HG02981 (cell line): ENCODE results near the gene RPL38.
A peak's percentile ranks its signal among the peaks of the same experiment; 100 is the strongest.

Experiments
- ATAC-seq: cut with Tn5 transposase; IDR thresholded peaks from one replicate; pipeline ENCODE4 v1.9.1; 2021; ENCODE audit warnings: mild to moderate bottlenecking, moderate library complexity; ENCODE audit not compliant: unreplicated experiment

Gene RPL38

DNA sequence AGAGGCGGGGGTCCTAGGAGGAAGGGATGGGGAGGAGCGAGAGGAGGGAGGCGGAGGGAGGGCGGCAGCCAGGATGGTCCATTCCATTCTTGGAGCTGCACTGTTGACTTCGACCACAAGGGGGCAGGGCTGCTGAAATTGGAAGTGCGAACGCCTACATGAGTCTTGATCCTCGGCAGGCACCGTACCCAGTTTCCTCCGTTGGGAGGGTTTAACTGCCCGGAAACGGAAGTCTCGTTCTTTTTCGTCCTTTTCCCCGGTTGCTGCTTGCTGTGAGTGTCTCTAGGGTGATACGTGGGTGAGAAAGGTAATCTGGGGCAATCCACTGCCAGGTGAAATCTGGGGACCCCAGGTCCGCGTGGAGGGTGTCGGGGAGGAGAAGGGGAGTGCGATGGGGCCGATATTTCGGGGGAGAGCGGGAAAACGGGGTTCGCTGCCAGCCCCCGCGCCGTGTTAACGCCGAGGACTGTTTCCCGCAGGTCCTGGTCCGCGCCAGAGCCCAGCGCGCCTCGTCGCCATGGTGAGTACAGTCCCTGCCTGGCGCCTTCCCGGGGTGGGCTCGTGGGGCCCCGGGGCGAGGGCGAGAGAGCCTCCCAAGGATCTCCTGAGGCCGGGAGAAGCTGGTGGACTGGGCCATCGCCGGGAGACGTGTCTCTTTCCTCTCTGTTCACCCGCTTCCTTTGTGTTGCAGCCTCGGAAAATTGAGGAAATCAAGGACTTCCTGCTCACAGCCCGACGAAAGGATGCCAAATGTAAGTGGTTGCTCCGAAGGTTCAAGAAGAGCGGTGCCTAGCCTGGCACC is at the start of gene RPL38:
TSS of gene RPL38 (plus strand) at position 240 of the 802 bp plus-strand sequence. CDS start at position 518, 278 bp downstream.
- ATAC-seq = peak; percentile 59

DNA sequence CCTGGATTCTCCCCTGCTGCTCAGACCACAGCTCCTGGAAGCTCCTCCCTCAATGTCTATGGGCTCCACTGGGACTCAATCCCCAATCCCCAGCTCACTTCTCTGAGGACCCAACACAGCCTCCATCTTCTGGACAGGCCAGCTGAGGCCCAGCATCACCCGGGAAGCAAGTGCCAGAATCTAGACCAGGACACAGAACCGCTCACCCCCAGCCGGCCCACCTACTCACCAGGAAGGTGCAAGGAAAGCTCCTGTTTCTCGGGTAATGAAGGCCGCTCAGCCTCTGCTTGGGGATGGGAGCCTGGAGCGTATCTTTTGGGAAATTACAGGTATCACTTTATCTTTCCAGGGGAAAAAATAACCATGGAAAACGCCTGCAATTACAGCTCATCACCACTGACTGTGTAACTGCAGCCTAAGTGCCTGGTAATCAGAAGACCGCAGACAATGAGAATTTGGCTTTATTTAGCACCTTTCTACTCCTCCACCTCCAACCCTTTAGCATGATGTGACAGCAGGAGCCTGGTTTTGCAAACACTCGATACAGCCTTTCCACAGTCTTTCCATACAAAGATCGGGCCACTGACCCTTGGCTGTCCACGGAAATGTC is 49.6 kb upstream of the RPL38 start:
- no peak for ATAC-seq

DNA sequence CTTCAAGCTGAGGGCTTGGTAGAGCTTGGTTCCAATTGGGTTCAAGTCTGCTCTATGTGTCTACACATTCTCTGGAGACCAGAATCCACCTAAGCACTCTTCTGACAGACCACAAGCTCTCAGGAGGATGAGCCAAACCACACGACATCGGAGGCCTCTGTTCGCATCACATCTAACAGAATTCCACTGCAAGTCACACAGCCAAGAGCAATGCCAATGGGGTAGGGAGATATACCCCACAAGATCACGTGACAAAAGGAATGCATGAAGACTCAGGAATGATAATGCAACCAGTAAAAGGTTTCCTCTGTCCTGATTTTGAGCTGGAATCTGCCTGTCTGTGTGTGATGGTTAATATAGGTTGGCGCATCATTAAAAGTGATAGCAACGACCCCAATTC is 46.6 kb upstream of the RPL38 start:
- no peak for ATAC-seq

- no peak for ATAC-seq
Observed at GRCh38 chr17:74157366-74157765, 46.1 kb upstream of the RPL38 start.

- no peak for ATAC-seq
Observed at GRCh38 chr17:74158761-74159160, 44.7 kb upstream of the RPL38 start.

GRCh38 chr17:74159226-74159840 is 44.1 kb upstream of the RPL38 start:
- ATAC-seq = no peak

DNA sequence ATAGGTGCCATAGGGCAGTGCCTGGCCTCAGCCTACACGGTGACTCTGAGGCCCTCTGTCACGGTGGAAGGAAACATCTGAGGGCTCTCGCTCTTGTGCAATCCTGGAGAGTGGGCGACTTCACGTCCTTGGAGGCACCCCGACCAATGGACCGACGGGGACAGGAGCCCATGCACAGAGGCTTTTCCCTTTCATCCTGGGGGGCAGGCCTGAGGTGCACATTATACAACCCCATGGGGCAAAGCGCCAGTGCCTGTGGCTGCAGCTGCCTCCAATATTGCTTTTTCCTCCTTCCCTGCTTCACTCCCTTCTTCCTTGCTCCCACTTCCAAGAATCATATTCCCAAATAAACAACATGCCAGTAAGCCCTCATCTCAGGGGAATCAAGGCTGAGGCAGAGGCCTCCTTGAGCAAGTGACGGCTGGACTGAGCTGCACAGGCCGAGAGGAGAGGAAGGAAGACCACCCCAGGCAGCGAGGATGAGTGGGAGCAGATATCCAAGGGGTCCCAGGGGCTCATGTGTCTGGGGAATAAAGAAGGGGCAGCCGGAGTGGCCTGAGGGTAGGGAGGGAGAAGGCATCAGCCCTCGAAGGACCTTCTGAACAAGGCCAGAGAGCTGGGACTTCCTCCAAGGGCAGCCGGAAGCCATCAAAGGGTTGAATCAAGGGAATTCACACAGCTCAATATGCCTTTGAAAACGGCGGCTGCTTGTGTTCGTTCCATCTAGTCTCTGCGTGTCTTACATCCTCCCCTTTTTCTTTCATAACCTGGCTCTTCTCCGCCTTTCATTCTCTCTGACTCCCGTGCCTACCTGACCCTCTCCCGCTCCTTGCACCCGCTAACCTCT is 42.6 kb upstream of the RPL38 start:
- ATAC-seq = no peak

DNA sequence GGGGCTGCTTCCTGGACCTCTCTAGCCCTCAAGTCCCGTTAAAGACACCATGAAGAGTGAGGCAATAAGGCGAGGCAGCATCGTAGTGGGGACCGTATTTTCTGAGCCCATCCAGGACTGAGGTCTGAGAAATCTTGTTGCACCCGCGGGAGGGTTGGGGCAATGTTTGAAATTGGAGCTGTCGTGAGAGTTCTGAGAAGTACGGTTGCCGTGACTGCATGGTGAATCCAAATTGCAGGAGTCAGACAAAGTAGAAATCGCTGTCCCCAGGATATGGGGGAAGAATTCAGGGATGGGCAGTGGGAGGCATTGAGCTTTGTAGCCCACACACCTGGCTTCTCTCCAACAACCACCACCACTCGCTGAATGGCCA is 42.0 kb upstream of the RPL38 start:
- no peak for ATAC-seq

- ATAC-seq = no peak
Observed at GRCh38 chr17:74163271-74163821, 40.1 kb upstream of the RPL38 start.

DNA sequence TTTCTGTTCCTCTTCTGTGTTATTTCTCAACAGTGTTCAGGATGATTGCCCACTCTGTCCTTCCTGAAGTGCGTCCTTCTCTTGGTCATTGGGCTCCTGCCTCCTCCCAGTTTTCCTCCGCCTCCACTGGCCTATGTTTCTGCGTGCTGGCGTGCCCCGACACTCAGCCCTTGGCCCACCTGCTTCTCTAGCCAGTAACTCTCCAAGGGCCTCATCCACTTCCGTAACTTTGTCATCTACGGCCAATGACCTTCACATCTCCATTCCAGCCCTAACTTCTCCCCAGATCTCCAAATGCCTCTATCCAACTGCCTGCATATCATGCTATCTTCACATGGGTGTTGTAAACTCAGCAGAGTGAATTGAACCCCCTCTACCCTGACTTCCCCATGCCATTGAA is 39.6 kb upstream of the RPL38 start:
- ATAC-seq = no peak

DNA sequence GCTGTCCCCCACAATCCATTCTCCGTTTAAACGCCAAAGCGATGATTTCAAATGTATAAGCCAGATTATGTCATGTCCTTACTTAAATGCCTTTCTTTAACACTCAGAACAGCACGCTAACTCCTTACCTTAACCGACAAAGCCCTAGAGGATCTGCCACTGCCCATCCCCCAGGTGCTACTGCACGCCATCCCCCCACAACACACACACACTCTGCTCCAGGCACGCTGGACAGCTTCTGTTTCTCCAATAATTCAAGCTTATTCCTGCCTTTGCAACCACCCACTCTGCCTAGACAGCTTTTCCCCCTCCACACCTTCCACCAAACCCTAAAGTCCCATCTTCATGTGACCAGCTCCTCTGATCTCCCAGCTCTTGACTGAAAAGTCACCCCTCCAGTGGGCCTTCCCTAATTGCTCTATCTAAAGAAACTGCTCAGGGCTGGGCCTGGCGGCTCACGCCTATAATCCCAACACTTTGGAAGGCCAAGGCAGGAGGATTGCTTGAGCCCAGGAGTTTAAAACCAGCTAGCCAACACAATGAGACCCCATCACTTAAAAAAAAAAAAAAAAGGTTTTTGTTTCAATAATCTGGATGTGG is 38.9 kb upstream of the RPL38 start:
- no peak for ATAC-seq

GRCh38 chr17:74165797-74166365 is 37.6 kb upstream of the RPL38 start:
- no peak for ATAC-seq

GRCh38 chr17:74170924-74171323 is 32.6 kb upstream of the RPL38 start:
- ATAC-seq = no peak

- ATAC-seq = no peak
Observed at GRCh38 chr17:74172700-74173099, 30.8 kb upstream of the RPL38 start.

- ATAC-seq = no peak
Observed at GRCh38 chr17:74176546-74177001, 26.9 kb upstream of the RPL38 start.

GRCh38 chr17:74177018-74177450 is 26.4 kb upstream of the RPL38 start:
- ATAC-seq = no peak

- no peak for ATAC-seq
Observed at GRCh38 chr17:74179576-74179975, 23.9 kb upstream of the RPL38 start.

GRCh38 chr17:74180336-74180735 is 23.1 kb upstream of the RPL38 start:
- no peak for ATAC-seq

- no peak for ATAC-seq
Observed at GRCh38 chr17:74181341-74181740, 22.1 kb upstream of the RPL38 start.
